Vagina (tissue), 2 donors: ENCODE results near the gene CHD9. TPM values are rescaled to one million over a fixed set of nuclear protein-coding genes. Genes with fewer than 3 reads are reported as not detected.
A peak's percentile ranks its signal among the peaks of the same experiment; 100 is the strongest.

Experiments used
- DNase-seq, 2 donors: peaks; one replicate each; pipeline ENCODE4 v3.0.0-alpha.2; 2017; ENCODE audit errors: extremely low spot score in 2 of 2
- H3K27ac ChIP-seq: fragments of 200-600 bp; sonication (generic); one replicate; pipeline ENCODE4 v1.5.1; 2019
- H3K27me3 ChIP-seq: fragments of 200-600 bp; sonication (generic); one replicate; pipeline ENCODE4 v1.5.1; 2019
- H3K36me3 ChIP-seq, 2 donors: fragments of 200-600 bp; sonication (generic); one replicate each; pipeline ENCODE4 v1.5.1; 2017 to 2019
- H3K4me1 ChIP-seq: fragments of 200-600 bp; sonication (generic); one replicate; pipeline ENCODE4 v1.5.1; 2019
- H3K4me3 ChIP-seq, 2 donors: fragments of 200-600 bp; sonication (generic); 1 replicate in 1 of 2; 2 replicates in 1 of 2; pipeline ENCODE4 v1.5.1; 2016 to 2019
- H3K9me3 ChIP-seq: fragments of 200-600 bp; sonication (generic); one replicate; pipeline ENCODE4 v1.5.1; 2019
- CTCF ChIP-seq, 3 experiments: fragments of 450-650 bp in 2 of 3; fragments of 200-600 bp in 1 of 3; sonication (generic) in 1 of 3; IDR thresholded peaks; one replicate each; pipeline ENCODE4 v1.5.1; 2017 to 2019; ENCODE audit warnings: antibody characterized with exemption in 3 of 3, mild to moderate bottlenecking in 2 of 3, moderate library complexity in 2 of 3
- POLR2A ChIP-seq, 2 donors: fragments of 450-650 bp; IDR thresholded peaks; one replicate each; pipeline ENCODE4 v1.6.1; 2017; ENCODE audit warnings: antibody characterized with exemption in 2 of 2, mild to moderate bottlenecking in 2 of 2, moderate library complexity in 2 of 2
- POLR2AphosphoS5 ChIP-seq, 2 donors: sonication (generic); formaldehyde crosslinking; IDR thresholded peaks; one replicate each; pipeline ENCODE4 v1.9.0; 2017; ENCODE audit warnings: antibody characterized with exemption in 2 of 2, mild to moderate bottlenecking in 2 of 2, low read depth in 1 of 2; ENCODE audit not compliant: insufficient read depth in 1 of 2
- intact Hi-C: fragments of 100-400 bp; cut with DNase I; formaldehyde crosslinking; loops from one replicate; pipeline ENCODE4 v1.15.1; 2023
- total RNA-seq: library from RNA; depleted of rRNA; stranded (reverse); fragments of >200 nt; gene quantifications from one replicate; pipeline ENCODE4 v1.2.3, GENCODE V29; 2016

CHD9 gene
- total RNA-seq, 1 donor from 2014 or later: 77.6 TPM

- Histone ChIP-seq H3K27ac (peak overlapping the region; percentile 67), H3K27me3 (no peaks in the 10 kb centered on the region), H3K4me1 (peaks cover 54% of the 10 kb centered on the region), H3K36me3 (no peaks in the 10 kb centered on the region), H3K4me3 (no peak overlapping the region), H3K9me3 (no peaks in the 10 kb centered on the region)
- no peak for TF ChIP-seq CTCF (IDR thresholded peaks at IDR 0.05)
- TF ChIP-seq POLR2A (IDR thresholded peaks at IDR 0.05): no peak
- TF ChIP-seq POLR2AphosphoS5 (IDR thresholded peaks at IDR 0.05; ENCODE audit: insufficient read depth in 1 of 2, low read depth in 1 of 2): no peak
- intact Hi-C loops: no loop called here
- no peak for DNase-seq
Observed at GRCh38 chr16:53078765-53079485, 24.1 kb downstream of the CHD9 start.

GRCh38 chr16:53080345-53081031, 25.7 kb downstream of the CHD9 start:
- Histone ChIP-seq H3K36me3 (no peaks in the 10 kb centered on the region), H3K9me3 (no peaks in the 10 kb centered on the region), H3K4me3 (peak overlapping the region in 1 of 2 donors; percentile 1), H3K4me1 (peaks cover 70% of the 10 kb centered on the region), H3K27ac (peak overlapping the region; percentile 67), H3K27me3 (no peaks in the 10 kb centered on the region)
- TF ChIP-seq CTCF (IDR thresholded peaks at IDR 0.05) (no peak), POLR2AphosphoS5 (IDR thresholded peaks at IDR 0.05; ENCODE audit: insufficient read depth in 1 of 2, low read depth in 1 of 2) (peak; percentile 38 to 40)
- intact Hi-C loops: no loop called here
- peak in 1 of 2 donors; percentile 95 for DNase-seq

GRCh38 chr16:53081032-53081424, 26.2 kb downstream of the CHD9 start:
- H3K27ac ChIP-seq: peak overlapping the region; percentile 67
- H3K36me3 ChIP-seq: no peaks in the 10 kb centered on the region
- H3K4me1 ChIP-seq: peaks cover 75% of the 10 kb centered on the region
- no peaks in the 10 kb centered on the region for H3K27me3 ChIP-seq
- H3K4me3 ChIP-seq: peak overlapping the region in 1 of 2 donors; percentile 1
- TF ChIP-seq POLR2A (IDR thresholded peaks at IDR 0.05) (no peak), POLR2AphosphoS5 (IDR thresholded peaks at IDR 0.05; ENCODE audit: insufficient read depth in 1 of 2, low read depth in 1 of 2) (no peak), CTCF (IDR thresholded peaks at IDR 0.05) (no peak)
- no peak for DNase-seq
- intact Hi-C loops: no loop called here
- no peaks in the 10 kb centered on the region for H3K9me3 ChIP-seq

- H3K36me3 ChIP-seq: no peaks in the 10 kb centered on the region
- TF ChIP-seq POLR2AphosphoS5 (IDR thresholded peaks at IDR 0.05; ENCODE audit: insufficient read depth in 1 of 2, low read depth in 1 of 2): no peak
- TF ChIP-seq CTCF (IDR thresholded peaks at IDR 0.05): no peak
- no peak for TF ChIP-seq POLR2A (IDR thresholded peaks at IDR 0.05)
- H3K4me1 ChIP-seq: peaks cover 83% of the 10 kb centered on the region
- H3K27me3 ChIP-seq: no peaks in the 10 kb centered on the region
- no peak overlapping the region for H3K4me3 ChIP-seq
- H3K27ac ChIP-seq: peak overlapping the region; percentile 67
- DNase-seq: no peak
- intact Hi-C loops: no loop called here
- H3K9me3 ChIP-seq: no peaks in the 10 kb centered on the region
Observed at GRCh38 chr16:53081686-53082407, 27.1 kb downstream of the CHD9 start.
